Natural killer cell treated with Interleukin-12 subunit alpha and Interleukin-12 subunit beta and Interleukin-15 and Interleukin-18, amount 100 ng/mL, for 72 hours (primary cell): ENCODE measurements around the gene CNTN4. TPM values are rescaled to one million over a fixed set of nuclear protein-coding genes. Genes with fewer than 3 reads are reported as not detected.

Experiments
- ATAC-seq, 2 donors: fragments of 150-1000 bp; cut with Tn5 transposase in 1 of 2; sonication (Bioruptor Pico), chemical (Tn5 transposase) in 1 of 2; 2 replicates each; pipeline ENCODE4 v1.10.0; 2021
- DNase-seq: peaks from one replicate; pipeline ENCODE4 v3.0.0; 2022; ENCODE audit warnings: low spot score
- H3K27ac Mint-ChIP-seq, 2 donors: 1 replicate in 1 of 2; 2 replicates in 1 of 2; pipeline ENCODE4 v1.8.0; 2022; ENCODE audit warnings: mixed read lengths in 2 of 2, mild to moderate bottlenecking in 1 of 2, moderate library complexity in 1 of 2
- H3K27me3 Mint-ChIP-seq, 2 donors: 1 replicate in 1 of 2; 2 replicates in 1 of 2; pipeline ENCODE4 v1.8.0; 2022; ENCODE audit warnings: mixed read lengths in 2 of 2
- H3K36me3 Mint-ChIP-seq: one replicate; pipeline ENCODE4 v1.8.0; 2022; ENCODE audit warnings: mixed read lengths
- H3K4me1 Mint-ChIP-seq, 2 donors: 1 replicate in 1 of 2; 2 replicates in 1 of 2; pipeline ENCODE4 v1.8.0; 2022; ENCODE audit warnings: low read depth in 2 of 2, mixed read lengths in 2 of 2, mild to moderate bottlenecking in 1 of 2
- H3K4me3 Mint-ChIP-seq: one replicate; pipeline ENCODE4 v1.8.0; 2022; ENCODE audit warnings: mixed read lengths
- H3K9me3 Mint-ChIP-seq: 2 replicates; pipeline ENCODE4 v1.8.0; 2022; ENCODE audit warnings: mixed read lengths
- total RNA-seq, 2 donors: library from RNA; stranded (reverse); gene quantifications; one replicate each; pipeline ENCODE4 v1.2.3, GENCODE V29; 2022

Gene CNTN4
- total RNA-seq, 2 donors from 2014 or later: not detected

DNA sequence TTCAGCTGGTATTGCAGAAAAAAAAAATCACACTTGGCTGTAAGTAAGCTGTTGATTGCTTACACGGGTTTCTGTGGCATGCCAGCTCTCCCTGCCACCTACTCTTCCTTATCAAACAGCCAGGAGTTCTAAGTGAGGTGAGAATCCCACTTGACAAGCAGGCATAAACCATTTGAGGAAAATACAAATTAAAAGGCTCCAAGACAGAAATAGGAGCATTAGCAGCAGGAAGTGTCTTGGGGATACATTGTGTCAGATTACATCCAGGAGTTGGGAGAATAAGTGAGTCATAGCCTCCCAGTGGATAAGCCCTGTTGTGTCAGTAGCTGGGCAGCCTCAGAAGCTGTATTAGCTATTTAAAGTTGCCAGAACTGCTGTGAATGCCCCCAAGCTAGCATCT lies 256.0 kb downstream of the CNTN4 start:
- no peak for ATAC-seq
- Mint-ChIP-seq H3K36me3 (peaks cover 4% of the 10 kb centered on the region), H3K9me3 (peaks cover 18% of the 10 kb centered on the region), H3K27me3 (no peaks in the 10 kb centered on the region), H3K4me3 (no peak overlapping the region), H3K4me1 (no peaks in the 10 kb centered on the region), H3K27ac (no peak overlapping the region)
- DNase-seq: no peak

DNA sequence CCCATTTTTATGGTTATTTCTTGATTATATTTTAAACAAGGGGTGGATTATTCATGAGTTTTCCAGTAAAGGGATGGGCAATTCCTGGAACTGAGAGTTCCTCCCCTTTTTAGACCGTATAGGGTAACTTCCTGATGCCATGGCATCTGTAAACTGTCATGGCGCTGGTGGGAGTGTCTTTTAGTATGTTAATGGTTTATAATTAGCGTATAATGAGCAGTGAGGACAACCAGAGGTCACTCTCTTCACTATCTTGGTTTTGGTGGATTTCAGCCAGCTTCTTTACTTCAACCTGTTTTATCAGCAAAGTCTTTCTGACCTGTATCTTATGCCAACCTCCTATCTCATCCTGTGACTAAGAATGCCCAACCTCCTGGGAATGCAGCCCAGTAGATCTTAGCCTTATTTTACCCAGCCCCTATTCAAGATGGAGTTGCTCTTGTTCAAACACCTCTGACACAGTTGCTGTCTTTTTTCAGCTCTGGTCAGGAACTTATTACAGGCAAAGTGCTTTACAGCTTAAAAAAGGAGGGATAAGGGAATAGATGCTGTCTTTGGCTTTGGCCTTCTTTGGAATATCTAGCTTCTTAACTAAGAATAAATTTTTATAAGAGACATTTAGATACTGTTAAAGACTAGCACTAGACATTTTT lies 257.8 kb downstream of the CNTN4 start:
- Mint-ChIP-seq H3K36me3 (no peaks in the 10 kb centered on the region), H3K4me1 (no peaks in the 10 kb centered on the region), H3K27me3 (no peaks in the 10 kb centered on the region), H3K9me3 (peaks cover 10% of the 10 kb centered on the region), H3K27ac (no peak overlapping the region), H3K4me3 (no peak overlapping the region)
- no peak for DNase-seq
- ATAC-seq: no peak

DNA sequence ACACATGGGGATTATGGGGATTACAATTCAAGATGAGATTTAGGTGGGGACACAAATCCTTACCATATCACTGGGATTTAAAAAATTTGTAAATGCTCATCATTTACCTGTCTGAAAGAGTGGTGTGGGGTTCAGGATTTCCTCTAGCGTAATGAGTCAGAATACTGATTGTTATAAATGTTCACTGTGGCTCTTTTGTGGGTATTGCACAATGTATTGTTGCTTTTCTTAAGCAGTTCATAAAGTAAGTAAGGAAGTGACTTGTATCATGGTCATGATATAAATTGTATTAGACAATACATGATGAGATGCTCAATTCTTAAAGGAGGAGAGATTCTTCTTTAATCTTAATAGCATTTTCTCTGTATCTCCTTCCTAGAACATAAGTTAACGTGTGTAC lies 262.1 kb downstream of the CNTN4 start:
- H3K4me3 Mint-ChIP-seq: no peak overlapping the region
- H3K9me3 Mint-ChIP-seq: peaks cover 5% of the 10 kb centered on the region
- no peaks in the 10 kb centered on the region for H3K36me3 Mint-ChIP-seq
- H3K27me3 Mint-ChIP-seq: no peaks in the 10 kb centered on the region
- no peak overlapping the region for H3K27ac Mint-ChIP-seq
- DNase-seq: no peak
- no peaks in the 10 kb centered on the region for H3K4me1 Mint-ChIP-seq
- no peak for ATAC-seq

DNA sequence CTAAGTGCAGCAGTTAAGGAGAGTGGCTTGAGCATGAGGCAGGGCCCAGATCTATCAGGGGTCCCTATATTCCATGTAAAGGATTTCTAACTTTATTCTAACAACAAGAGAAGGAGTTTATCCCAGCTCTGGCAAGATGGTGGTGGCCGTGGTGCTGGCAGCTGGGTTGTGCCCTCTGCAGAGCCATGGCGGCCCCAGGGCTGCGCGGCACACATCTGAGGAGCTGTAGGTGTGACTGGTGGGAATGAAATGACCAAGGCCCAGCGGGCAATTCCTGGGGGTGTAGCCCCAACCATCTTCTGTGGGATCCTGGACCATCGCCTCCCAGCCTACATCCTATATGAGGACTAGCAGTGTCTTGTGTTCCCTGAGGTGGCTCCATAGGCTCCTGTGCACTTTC lies 263.5 kb downstream of the CNTN4 start:
- Mint-ChIP-seq H3K4me3 (no peak overlapping the region), H3K36me3 (no peaks in the 10 kb centered on the region), H3K9me3 (peaks cover 3% of the 10 kb centered on the region), H3K27ac (no peak overlapping the region), H3K4me1 (no peaks in the 10 kb centered on the region), H3K27me3 (no peaks in the 10 kb centered on the region)
- DNase-seq: no peak
- ATAC-seq: no peak

DNA sequence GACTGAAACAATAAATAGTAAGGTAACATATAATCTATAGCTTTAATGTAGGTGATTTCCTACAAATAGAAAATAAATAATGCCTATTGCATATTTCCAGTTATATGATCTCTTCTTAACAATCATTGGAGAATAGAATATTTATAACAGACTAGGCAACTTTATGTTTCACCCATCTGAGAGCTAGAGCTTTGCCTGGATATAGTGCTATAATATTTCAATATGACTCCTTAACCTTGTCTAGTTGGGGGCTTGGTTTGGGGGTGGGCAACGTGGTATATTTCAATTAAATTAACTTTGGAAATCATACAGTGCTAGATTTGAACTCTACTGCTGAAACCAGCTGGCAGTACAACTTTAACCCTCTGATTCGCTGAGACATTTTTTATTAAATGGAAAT lies 265.2 kb downstream of the CNTN4 start:
- H3K4me1 Mint-ChIP-seq: no peaks in the 10 kb centered on the region

DNA sequence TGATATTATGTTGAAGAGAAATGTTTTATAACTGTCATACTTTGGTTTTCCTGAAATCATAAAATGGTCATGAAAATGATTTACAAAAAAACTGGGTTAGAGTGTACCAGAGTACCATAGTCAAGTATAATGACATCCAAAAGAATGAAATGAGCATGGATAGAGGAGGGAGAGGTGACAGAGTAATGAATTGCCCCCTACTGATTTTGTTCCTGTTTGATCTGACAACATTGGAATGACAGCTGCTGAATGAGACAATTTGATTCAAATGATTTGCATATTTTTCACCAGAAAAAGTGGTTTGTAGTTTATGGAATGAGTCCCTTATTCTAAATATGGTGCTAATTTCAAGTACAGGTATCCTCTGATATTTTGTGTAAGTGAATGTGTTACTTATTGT lies 271.7 kb downstream of the CNTN4 start:
- Mint-ChIP-seq H3K9me3 (peaks cover 4% of the 10 kb centered on the region), H3K4me3 (no peak overlapping the region), H3K4me1 (no peaks in the 10 kb centered on the region), H3K27ac (no peak overlapping the region), H3K27me3 (no peaks in the 10 kb centered on the region), H3K36me3 (no peaks in the 10 kb centered on the region)
- DNase-seq (no peak), ATAC-seq (no peak)

More for the DNA sequence above, 265.2 kb downstream of the CNTN4 start:
- Mint-ChIP-seq H3K27ac (no peak overlapping the region), H3K4me3 (no peak overlapping the region), H3K36me3 (no peaks in the 10 kb centered on the region), H3K27me3 (no peaks in the 10 kb centered on the region), H3K9me3 (peaks cover 3% of the 10 kb centered on the region)
- DNase-seq (no peak), ATAC-seq (no peak)

DNA sequence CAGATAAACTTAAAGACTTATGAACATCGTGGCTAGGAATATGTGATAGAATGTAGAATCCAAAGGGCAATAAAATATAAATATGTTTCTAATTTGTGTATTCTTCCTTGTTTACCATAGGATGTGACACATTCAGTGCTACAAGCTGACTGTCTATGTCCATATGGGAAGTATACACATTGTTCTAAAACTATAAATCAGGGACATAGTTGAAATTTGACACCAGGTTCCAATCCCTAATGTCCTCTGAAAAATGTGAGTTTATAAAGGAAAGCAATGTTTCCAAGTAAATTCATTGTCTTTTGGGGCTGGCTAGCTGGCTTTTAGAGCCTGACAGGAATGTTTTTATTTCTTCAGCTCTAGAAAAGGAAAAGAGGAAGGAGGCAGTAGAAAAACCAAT lies 273.6 kb downstream of the CNTN4 start:
- Mint-ChIP-seq H3K36me3 (no peaks in the 10 kb centered on the region), H3K9me3 (peaks cover 4% of the 10 kb centered on the region), H3K4me1 (no peaks in the 10 kb centered on the region), H3K27ac (no peak overlapping the region), H3K4me3 (no peak overlapping the region), H3K27me3 (no peaks in the 10 kb centered on the region)
- DNase-seq: no peak
- no peak for ATAC-seq

DNA sequence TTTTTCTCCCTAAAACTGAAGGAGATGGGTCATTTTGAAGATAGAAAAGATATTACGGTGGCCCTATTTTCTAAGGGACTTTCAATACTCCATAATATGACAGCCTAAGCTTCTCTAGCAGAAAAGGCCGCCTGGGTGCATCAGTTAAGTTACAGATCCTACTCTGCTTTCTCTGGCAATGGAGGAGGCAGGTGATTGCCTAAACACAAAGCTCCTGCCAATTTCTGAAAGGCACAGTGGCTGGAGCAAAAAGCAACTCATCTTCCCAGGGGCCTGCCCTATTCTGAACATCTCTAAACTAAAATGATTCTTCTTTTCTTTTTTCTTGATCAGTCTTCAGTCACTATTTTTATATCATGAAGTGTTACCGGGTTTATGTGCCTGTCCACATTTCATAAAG lies 276.7 kb downstream of the CNTN4 start:
- Mint-ChIP-seq H3K27ac (no peak overlapping the region), H3K4me3 (no peak overlapping the region), H3K4me1 (no peaks in the 10 kb centered on the region), H3K9me3 (peaks cover 10% of the 10 kb centered on the region), H3K27me3 (no peaks in the 10 kb centered on the region), H3K36me3 (no peaks in the 10 kb centered on the region)
- DNase-seq (no peak), ATAC-seq (no peak)

DNA sequence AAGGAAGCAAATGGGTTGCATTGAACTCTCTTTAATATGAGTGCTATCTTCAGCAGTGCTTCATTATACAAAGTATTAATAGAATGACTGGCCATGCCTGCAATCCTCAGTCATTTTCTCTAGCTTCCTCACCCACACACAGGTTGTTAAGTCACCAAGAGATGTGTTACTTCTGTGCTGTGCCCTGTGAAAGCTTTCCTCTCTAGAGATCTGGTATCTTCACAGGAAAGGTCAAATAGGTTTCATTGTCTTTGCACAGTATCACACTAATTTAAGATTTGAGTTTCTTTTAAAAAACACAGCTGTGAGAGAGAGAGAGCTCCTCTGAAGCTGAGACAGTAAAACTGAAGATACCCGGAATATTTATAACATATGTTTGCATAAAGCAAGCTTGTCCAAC lies 278.6 kb downstream of the CNTN4 start:
- no peak for ATAC-seq
- peaks cover 10% of the 10 kb centered on the region for H3K9me3 Mint-ChIP-seq
- H3K4me1 Mint-ChIP-seq: no peaks in the 10 kb centered on the region
- no peak for DNase-seq
- no peak overlapping the region for H3K27ac Mint-ChIP-seq
- H3K27me3 Mint-ChIP-seq: no peaks in the 10 kb centered on the region
- no peaks in the 10 kb centered on the region for H3K36me3 Mint-ChIP-seq
- H3K4me3 Mint-ChIP-seq: no peak overlapping the region

DNA sequence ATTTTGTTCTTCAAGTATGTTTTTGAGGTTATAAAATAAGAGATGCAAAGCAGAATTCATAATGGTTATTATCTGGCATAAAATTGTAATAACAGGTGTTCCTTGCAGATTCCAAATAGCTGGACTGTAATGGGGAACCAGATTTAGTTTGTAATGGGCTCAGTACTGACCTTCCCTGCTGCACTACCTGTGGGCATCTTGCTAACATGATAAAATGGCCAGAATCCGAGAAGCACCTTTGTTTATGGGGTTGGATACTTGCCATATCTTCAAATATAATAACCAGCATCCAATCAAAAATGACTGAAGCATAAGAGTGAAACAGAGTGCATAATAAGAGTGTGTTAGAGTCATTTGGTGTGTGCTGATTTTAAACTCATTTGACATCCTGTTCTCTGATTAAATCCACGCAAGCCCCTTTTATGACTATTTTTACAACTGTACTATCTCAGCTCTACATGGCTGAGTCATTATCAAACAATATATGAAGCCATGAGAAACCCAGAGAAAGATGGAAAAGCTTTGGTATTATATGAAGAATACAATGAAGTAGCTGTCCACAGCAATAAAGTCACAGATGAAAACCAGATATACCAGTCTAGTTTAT lies 292.4 kb downstream of the CNTN4 start:
- no peak for DNase-seq
- Mint-ChIP-seq H3K4me3 (no peak overlapping the region), H3K4me1 (no peaks in the 10 kb centered on the region), H3K27ac (no peak overlapping the region), H3K27me3 (no peaks in the 10 kb centered on the region), H3K36me3 (peaks cover 5% of the 10 kb centered on the region), H3K9me3 (peaks cover 13% of the 10 kb centered on the region)
- no peak for ATAC-seq

DNA sequence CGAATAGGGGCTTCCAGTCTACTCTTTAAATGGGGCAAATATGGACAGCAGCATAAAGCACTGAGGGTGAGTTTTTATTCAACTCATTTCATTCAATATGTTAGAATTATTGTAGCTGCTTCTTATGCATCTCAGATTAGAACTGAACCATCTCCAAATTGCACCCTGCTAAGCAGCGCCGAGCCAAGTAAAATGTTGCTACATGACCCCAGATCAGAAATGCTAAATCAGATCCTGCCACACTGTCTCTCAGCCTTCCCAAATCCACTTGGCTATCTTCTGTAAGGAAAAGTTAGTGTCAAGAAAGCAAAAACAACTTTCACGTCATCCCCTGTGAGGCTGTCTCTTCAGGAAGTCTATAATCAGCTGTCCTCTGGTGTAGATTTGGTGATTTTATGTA lies 293.2 kb downstream of the CNTN4 start:
- H3K27me3 Mint-ChIP-seq: no peaks in the 10 kb centered on the region

DNA sequence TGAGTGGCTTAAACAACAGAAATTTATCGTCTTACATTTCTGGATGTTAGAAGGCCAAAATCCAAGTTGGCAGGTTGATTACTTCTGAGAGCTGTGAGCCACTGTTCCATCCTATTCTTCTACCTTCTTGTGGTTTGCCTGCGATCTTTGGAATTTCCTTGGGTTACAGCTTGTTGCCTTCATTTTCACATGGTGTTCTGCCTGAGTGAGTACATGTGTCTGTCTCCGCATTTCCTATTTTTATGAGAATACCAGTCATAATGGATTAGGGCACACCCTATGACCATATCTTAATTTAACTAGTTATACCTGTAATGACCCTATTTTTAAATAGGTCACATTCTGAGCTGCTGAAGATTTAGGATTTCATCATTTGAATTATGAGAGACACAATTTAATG lies 294.3 kb downstream of the CNTN4 start:
- Mint-ChIP-seq H3K36me3 (peaks cover 5% of the 10 kb centered on the region), H3K4me1 (no peaks in the 10 kb centered on the region), H3K4me3 (no peak overlapping the region), H3K27ac (no peak overlapping the region), H3K27me3 (no peaks in the 10 kb centered on the region), H3K9me3 (peaks cover 13% of the 10 kb centered on the region)
- no peak for ATAC-seq
- DNase-seq: no peak

More for the DNA sequence above, 293.2 kb downstream of the CNTN4 start:
- peaks cover 5% of the 10 kb centered on the region for H3K36me3 Mint-ChIP-seq
- no peaks in the 10 kb centered on the region for H3K4me1 Mint-ChIP-seq
- no peak for ATAC-seq
- H3K4me3 Mint-ChIP-seq: no peak overlapping the region
- peaks cover 13% of the 10 kb centered on the region for H3K9me3 Mint-ChIP-seq
- H3K27ac Mint-ChIP-seq: no peak overlapping the region
- no peak for DNase-seq

DNA sequence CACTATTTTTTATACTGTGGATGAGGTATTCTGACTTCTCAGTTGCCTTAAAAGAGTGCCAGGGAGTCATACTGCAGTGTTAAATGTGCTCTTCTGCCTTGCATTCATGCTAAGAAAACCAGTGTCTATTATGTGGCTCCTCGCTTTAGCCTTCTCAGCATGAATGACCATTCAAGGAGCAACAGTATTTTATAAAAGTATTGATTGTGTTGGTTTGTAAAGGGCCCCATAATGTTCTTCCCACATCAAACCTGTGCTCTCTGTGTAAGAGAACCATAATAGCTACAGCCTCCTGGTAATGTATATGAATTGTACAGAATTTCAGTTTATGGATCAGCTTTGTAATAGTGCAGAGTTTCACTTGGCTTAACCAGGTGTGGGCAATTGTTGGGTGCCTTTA lies 316.4 kb downstream of the CNTN4 start:
- Mint-ChIP-seq H3K9me3 (peaks cover 5% of the 10 kb centered on the region), H3K4me3 (no peak overlapping the region), H3K36me3 (no peaks in the 10 kb centered on the region), H3K27me3 (no peaks in the 10 kb centered on the region), H3K4me1 (no peaks in the 10 kb centered on the region), H3K27ac (no peak overlapping the region)
- DNase-seq (no peak), ATAC-seq (no peak)

DNA sequence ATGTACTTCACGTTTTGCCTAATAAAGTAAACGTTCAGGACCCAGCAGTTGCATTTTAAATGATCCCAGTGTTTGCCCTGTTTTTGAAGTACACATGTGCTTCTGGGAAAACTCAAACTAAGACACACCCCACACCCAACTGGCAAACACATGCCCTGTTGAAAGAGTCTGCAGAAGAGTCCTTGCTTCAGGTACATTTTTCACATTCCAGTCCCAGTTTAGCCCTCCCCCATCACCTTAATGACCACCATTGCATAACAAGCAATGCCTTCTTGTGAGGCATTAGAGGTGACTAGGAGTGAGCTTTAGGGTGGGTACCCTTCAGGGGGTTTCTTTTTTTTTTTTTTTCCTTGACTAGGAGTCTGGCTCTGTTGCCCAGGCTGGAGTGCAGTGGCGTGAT lies 322.3 kb downstream of the CNTN4 start:
- ATAC-seq (no peak), DNase-seq (no peak)
- Mint-ChIP-seq H3K36me3 (no peaks in the 10 kb centered on the region), H3K4me1 (no peaks in the 10 kb centered on the region), H3K9me3 (peaks cover 9% of the 10 kb centered on the region), H3K4me3 (no peak overlapping the region), H3K27ac (no peak overlapping the region), H3K27me3 (no peaks in the 10 kb centered on the region)

DNA sequence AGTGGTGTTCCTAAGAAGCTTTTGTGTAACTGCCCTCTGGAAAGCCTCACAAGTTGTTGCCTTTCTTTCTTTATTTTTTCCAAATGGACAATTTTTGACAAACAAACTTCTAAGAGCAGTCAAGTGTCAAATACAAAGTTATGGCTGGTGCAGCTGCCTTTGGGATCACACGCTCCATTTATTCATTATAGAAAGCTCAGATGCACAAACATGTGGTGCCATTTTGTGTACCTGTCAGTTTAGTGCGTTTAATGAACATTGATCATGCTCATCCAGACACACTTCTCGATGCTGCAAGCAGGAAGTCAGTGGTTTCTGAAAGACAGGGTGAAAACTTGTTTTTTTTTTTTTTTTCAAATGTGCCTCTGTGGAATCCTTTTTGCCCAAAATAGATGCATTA lies 324.5 kb downstream of the CNTN4 start:
- Mint-ChIP-seq H3K27me3 (no peaks in the 10 kb centered on the region), H3K27ac (no peak overlapping the region)
- no peak for ATAC-seq

More for the DNA sequence above, 324.5 kb downstream of the CNTN4 start:
- H3K4me1 Mint-ChIP-seq: no peaks in the 10 kb centered on the region
- H3K36me3 Mint-ChIP-seq: no peaks in the 10 kb centered on the region
- peaks cover 16% of the 10 kb centered on the region for H3K9me3 Mint-ChIP-seq
- no peak overlapping the region for H3K4me3 Mint-ChIP-seq
- no peak for DNase-seq
